HEK293T (cell line): ENCODE measurements around the gene ARMC6.

ENCODE experiments used
- BHLHE40 ChIP-seq: fragments of 450-650 bp; IDR thresholded peaks from 2 replicates; pipeline ENCODE4 v1.6.1; 2016; ENCODE audit warnings: mild to moderate bottlenecking, moderate library complexity, borderline replicate concordance
- FOXM1 ChIP-seq: fragments of 450-650 bp; IDR thresholded peaks from 2 replicates; pipeline ENCODE4 v1.6.1; 2017; ENCODE audit warnings: mild to moderate bottlenecking, borderline replicate concordance
- HDGF ChIP-seq: fragments of 450-650 bp; IDR thresholded peaks from 2 replicates; pipeline ENCODE4 v1.6.1; 2017; ENCODE audit warnings: antibody characterized with exemption, borderline replicate concordance
- PKNOX1 ChIP-seq: fragments of 450-650 bp; IDR thresholded peaks from 2 replicates; pipeline ENCODE4 v1.6.1; 2016

- TF ChIP-seq HDGF (no peak), BHLHE40 (no peak), FOXM1 (no peak), PKNOX1 (no peak)
Measured at GRCh38 chr19:18996796-18997394, 36.5 kb upstream of the ARMC6 start.
